ENCODE measurements around the gene PTPN3.

The PTPN3 gene

DNA sequence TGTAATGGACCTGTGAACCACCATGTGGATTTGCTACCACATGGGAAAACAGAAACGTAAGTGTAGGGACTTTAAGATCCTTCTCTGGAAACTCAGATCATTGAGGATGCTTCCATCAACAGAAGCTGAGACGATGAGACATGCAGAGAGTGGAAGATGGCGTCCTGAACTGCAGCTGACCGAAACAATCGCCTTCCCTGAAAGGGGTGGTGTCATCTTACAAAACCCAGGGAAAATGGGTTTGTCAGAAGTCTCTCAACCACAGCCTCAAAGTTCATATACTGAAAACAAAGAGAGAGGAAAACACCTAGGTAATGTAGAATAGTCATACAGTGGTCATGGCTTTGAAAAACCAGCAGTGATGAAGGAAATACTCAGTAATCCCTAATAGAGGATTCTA lies 6.6 kb upstream of the PTPN3 start:
- DNase-seq, result no peak

DNA sequence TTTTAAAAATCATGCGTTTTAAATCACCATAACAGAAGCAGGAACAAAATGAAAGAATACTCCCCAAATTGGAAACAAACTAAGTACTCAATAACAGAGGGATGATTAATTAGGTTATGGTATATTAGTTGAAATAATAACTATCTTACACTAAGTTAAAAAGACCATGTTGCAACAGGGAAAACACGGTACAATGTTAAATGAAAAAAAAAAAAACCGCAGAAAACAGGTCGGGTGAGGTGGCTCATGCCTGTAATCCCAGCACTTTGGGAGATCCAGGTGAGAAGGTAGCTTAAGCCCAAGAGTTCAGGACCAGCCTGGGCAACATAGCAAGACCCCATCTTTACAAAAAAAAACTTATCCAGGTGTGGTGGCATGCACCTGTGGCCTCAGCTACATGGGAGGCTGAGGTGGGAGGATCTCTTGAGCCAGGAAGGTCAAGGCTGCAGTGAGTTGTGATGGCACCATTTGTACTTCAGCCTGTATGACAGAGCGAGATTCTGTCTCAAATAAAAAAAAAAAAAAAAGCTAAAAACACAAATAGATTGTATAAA lies 2.4 kb upstream of the PTPN3 start:
- no peak for DNase-seq

DNA sequence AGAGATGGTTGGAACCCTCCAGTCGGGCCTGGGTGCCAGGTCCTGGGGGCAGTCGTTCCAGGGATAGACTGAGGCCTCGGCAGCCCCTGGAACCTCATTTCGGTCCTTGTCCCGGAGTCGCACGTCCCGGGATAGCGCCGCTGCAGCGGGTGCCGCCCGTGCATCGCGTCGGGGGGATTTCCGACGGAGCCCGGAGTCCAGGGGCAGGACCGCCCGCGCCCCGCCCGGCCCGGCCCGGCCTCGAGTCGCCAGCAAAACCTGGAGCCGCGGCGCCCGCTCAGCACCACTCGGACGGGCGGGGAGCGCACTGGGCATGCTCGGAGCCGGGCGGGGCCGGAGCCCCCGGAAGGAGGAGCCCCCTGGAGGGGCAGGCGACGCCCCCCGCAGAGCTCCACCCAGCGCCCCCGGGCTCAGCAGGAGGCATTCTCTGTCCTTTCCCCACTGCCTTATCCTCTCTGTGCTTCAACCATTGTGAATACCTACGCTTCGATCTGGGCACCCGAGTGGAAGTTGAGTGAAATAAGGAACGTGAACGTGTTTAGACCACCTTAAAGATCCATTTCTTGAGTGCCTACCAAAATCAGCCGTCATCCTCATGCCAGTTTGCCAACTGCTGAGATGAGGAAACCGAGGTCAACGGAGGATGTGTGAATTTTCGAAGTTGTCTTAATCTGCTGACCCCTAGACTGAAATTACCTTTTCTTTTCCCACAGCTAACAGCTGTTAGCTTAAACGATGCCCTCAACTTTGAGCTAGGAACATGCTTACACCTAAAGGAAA lies 1.7 kb upstream of the PTPN3 start:
- no peak for DNase-seq

DNA sequence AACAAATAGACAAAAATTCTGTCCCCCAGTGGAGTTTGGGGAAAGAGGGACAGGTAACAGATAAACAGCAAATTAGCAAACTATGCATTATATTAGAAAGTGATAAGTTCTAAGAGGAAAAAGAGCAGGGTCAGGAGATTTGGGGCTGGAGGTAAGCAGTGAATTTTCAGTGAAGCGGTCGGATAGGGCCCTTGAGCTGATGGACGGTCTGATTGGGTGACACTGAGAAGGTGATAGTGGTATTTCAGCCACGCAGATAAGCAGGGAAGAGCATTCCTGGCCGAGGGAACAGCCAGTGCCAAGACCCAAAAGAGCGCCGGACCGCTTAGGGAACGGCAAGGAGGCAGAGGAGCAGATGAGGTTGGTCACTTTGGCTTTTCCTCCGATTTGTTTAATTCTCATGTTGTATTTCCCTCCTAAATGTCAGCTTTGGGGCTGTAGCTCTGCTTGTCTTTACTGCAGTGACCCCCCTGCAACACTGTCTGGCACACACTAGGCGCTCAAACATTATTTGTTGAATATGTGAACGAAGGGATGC lies 1.1 kb upstream of the PTPN3 start:
- no peak for DNase-seq

DNA sequence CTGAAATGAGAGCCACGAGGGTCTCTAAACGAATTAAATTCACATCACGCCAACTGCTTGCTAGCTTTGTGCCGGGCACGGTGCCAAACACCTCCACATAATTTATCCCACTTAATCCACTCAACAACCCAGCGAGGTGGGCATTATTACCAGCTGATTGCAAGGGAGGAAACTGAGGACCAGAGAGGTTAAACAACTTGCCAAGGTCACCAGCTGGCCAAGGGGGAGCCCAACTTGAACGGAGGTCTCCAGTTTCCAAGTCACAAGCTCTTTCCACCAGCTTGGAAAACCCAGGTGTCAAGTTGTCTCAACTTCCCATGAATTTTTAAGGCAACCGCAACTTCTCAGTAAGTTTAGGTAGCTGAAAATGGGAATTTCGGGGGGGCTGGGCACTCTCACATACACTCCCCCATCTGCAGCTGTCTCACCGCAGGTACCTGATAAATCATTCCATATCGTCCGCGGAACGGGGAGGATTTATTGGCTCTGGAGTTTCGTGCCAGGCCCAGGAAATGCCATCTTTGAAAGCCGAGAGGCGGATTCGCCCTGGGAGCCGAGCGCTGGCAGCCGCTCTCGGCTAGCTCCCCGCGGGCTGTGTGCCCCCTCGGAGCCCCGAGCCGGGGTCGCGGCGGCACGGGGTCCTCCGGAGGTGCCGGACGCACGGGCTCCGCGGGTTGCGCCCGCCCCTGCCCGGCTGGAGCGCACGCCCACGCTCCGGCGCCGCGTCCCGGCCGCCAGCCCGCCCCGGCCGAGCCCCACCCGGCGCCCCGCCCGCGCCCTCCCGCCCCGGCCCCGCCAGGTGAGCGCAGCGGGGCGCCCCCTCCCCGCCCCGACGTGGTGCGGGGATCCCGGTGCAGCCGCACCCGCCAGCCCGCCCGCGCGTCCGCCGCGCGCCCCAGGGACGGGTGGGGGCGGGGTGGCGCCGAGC lies 617 bp downstream of the PTPN3 start:
- DNase-seq, result no peak

DNA sequence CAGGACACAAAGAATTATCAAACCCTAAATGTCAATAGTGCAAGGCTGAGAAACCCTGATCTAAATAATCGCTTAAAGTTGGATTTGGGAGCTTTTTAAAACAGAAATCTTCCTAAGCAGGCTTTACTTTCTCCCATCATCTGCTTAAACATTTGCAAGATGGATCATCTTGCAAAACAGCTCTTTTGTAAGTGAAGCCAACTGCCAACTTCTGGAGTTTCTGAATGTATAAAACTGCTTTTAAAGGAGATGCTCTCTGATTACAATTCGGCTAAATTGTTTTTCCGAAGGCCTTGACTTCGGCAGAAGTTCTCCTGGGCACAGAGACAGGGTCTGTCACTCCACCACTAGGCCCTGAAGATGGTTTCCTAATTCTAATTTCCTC lies 1.3 kb downstream of the PTPN3 start:
- DNase-seq, result no peak

DNA sequence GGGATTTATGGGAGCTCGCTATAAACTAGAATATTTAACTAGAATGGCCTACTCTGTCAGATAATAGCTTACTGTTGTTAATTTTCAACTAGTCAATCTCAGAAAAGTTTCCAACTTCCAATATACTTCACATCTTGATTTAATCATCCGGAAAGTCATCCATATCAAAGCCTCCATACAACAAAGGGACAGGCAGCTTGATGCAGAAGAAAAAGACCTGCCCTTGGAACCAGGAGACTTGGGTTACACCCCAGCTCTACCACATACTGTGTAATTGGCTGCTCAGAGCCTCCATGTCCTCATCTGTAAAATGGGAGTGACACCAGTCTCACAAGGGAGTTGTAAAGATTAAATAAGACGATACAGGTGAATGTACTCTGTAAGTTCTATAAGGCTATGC lies 1.9 kb downstream of the PTPN3 start:
- DNase-seq, result no peak

DNA sequence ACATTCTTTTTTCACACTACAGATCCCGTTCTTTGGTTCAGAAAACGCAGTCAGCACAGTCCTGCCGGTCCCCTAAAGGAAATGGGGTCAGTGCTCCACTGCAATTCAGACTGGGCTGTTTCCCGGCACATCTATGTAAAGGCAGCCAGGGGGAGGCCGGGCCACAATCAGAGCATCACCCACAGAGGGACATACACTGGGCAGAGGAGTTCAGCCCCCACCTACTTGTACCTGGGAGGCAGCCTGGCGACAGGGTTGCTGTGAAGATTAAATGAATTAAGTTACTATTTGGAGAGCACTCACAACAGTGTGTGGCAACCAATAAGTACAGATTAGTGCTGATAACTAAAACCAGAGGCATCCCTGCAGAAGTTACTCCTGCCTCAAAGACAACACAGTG lies 4.5 kb downstream of the PTPN3 start:
- DNase-seq, result no peak

DNA sequence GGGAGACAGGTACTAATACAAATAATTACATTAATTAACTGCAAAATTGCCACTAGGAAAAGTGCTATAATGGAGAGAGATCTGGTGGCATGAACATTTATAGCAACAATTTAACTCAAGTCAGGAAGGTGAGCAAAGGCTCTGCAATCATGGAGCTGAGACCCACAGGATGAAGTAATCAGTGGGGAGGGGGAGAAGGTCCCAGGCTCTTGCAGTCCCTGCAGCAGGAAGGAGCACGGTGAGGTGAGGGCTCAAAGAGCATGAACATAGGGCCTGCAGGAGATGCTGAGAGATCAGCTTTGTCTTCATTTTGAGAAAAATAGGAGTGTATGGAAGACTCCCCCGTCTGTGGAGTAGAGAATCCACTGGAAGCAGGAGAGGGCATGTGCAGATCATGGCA lies 6.5 kb downstream of the PTPN3 start:
- no peak for DNase-seq

DNA sequence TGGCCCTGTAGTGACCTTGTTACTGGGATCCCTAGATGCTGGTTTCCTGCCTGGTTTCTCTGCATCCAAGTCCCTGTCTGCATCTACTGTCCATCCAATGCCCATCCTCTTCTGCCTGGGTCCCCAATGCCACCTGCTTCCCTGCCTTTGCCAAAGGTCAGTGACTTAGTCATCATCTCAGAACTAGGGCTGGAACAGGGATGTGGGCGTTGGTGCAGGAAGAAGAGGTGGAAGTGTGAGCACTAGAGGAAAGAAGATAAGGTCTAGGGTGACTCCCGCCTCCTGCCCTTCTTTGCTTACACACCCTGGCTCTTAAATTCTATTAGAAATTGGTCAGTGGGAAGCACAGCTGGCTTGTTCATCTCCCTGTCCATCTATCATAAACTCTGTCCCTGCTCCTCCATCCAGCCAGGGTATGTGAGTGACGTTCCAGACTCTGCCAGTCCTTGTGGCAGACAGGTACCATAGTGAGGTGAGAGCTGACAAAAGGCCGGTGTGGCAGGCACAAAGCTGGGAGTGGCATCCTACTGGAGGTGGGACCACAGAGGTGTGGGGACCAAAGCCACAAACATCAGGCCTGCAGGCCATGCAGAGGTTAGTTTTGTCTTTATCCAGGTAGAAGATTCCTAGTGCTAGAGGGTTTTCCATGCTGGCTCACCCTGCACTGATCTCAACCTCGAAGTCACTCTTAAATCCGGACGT lies 9.2 kb downstream of the PTPN3 start:
- DNase-seq, result no peak

DNA sequence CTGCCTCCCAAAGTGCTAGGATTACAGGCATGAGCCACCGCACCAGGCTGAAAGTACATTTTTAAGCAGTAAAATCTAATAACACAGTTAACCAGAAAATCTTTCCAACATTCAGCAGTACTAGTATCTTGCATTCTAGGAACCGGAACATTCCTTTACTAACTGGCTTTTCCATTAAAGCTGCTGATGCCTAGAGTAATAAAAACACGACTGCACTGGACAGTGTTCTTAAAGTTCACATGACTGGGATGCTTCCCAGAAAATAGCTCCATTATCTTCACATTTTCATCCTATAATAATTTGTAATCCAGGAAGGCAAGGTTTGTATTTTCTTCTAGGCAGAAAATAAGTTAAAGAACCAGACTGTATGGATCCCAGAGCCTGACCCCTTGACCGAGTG lies 9.8 kb downstream of the PTPN3 start:
- no peak for DNase-seq

DNA sequence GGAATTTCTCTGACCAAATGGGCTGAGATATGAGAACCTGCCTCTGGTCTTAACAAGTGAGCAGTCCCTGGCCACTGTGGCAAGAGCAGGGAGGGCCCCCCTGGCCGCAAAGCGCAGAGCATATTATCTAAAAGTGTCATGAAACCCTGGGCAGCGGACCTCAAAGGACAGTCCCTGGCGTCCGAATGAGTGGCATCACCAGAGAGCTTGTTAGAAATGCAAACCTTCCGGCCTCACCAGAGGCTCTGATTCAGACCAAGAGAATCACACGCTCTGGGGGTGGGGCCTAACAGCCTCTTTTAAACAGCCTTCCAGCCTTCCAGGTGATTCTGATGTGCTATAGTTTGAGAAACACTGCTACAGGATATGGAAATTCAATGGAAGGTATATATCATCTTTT lies 10.9 kb downstream of the PTPN3 start:
- no peak for DNase-seq

DNA sequence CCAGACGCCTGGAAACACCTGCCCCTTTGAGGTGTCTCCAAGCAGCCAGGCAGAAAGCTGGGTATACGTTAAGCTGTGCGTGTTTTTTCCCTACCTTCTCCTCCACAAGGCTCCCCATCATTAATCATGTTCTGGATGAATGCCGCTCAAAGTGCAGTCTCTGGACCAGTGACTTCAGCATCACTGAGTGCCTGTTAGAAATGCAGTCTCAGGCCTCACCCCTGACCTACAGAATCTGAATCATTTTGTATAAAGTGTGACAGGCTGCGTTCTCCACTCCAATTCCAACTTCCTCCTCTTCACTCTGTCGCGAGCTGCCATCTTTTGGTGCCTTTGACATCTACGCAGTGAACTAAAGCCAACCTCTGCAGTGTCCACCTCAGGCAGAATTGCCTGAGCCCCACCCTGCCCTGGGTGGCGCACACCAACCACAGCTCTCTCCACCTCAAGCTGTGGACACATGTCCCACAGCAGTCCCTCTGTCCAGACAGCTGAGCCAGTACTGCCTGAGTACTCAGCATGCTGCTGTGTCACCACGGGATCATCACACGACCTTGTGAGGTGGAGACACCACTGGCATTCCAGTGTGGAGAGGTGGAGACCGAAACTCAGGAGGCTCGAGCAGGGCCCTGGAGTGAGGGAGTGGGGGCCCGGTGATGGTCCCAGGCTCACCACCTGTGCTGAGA lies 14.2 kb downstream of the PTPN3 start:
- no peak for DNase-seq

DNA sequence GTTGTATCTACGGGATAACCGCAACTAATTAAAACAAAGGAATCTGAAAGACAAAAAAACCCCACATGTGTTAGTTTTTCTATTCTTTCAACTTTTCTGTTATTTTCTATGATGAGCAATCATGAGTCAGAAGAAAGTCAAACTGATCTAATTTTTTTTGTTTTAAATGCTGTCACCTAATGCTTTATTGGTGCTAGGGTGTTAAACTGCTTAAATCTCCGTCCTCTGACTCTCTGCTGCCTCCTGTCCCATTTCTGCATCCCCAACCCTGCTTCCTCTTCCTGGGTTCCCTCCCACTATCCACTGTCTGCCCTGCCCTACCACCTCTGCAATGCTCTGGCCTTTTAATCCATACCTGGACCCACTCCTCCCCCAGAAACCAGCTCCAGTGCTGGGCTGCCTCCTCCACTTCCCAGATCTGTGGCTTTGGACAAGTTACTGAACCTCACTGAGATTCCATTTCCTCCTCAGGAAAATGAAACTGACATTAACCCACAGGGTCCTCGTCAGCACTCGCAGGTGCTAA lies 15.7 kb downstream of the PTPN3 start:
- no peak for DNase-seq

DNA sequence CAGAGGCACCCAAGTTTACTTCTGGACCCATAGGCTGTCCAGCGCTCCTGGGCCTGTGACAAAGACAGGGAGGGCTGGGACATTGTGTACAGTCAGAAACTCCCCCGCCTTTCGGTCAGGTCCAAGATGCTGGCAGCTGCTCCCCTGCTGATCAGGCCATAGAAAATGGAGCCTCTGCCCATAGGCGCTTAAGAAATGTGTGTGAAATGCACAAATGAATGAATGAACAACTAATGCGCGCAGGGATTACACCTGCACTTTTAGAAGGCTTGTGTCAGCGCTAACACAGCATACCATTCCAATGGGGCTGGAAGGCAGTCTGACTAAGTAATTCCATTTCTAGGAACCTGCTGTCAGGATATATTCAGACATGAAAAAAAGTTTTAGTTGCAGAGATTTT lies 16.3 kb downstream of the PTPN3 start:
- no peak for DNase-seq

DNA sequence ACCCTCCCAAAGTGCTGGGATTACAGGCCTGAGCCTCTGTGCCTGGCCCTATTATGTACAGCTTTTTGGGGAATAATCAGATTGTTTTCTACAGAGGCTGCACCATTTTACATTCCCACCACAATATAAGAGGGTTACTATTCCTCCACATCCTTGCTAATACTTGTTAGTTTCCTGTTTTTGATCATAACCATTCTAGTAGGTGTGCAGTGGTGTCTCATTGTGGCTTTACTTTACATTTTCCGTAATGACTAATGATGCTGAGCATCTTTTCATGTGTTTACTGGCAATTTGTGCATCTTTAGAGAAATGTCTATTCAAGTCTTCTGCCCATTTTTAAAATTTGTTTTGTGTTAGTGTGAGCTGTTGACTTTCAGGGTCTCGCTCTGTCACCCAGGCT lies 18.3 kb downstream of the PTPN3 start:
- DNase-seq, result no peak

DNA sequence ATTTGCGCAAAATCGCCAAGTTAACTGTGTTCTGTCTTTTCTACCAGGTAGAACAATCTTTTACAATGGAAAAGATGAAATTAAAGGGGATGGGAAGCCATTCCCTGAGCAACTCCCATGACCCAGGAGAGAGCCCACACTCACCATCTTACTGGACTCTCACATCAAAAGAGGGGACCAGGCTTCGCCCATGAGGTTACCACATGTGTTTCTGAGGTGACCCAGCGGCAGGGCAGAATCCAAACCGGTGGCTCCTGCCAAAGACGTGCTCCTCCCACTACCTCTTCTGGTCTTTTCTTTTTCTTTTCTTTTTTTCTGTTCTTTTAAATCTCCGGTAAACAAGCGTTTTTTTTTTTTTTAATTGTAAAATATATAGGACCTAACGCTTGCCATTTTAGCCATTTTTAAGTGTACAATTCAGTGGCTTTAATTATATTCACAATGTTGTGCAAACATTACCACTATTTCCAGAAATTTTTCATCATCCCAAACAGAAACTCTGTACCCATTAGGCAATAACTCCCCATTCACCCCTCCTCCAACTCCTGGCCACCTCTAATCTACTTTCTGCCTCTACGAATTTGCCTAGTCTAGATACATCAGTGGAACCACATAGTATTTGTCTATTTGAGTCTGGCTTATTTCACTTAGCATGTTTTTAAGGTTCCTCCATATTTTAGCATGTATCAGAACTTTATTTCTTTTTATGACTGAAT lies 19.3 kb downstream of the PTPN3 start:
- no peak for DNase-seq

DNA sequence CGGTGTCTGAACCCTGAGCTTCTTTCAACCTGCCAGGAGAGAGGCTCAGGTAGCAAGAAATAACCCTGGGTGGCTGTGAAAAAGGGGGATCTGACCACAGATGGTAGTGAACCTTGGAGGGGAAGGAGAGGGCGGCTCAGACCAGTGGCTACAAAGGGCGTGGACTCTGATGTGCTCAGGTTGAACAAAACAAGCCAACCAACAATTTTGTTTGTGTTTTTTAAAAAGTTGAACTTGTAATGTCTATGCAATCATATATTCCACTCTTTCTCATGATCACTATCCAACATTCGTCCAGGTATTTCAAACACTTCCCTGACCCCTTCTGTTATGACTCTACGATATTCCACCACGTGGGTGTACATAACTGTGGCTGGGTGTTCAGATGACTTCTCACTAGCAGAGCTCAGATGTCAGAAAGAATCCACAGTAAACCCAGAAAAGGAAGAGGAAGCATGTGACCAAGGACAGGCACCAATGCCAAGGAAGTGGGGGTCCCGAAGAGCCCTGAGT lies 20.0 kb downstream of the PTPN3 start:
- no peak for DNase-seq

DNA sequence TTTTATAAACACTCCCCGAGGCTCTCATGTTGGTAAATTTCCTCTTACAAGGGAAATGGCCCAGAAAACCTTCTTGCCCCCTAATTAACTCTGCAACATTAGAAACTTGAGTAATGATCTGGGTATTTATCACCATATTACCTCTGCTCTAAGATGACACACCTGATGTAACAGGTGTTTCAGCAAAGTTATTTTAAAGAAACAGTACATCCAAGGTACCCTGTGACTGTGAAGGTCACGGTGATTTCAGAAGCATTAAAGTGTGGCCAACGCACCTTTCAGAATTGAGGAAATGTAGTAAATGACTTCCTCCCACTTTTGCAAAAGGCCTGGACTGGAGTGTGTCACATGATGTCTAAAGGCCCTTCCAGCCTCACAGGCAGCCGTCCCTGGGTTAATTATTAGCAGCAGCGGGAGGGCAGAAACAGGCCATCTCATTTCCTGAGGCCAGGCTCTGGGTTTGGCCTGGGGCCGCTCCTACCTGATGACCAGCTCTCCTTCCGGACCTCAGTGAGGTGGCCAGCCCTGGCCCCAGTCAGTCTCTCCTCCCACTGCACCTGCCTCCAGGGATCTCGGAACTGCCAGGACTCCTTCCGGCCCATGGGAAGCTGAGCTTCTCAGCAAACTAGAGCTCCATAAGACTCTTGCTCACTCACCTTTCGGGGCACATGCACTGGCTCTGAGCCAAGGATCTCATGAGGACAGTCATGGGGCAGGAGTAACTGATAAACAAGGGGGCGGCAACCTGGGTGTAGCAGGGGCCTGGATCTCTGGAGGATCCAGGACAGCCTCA lies 20.7 kb downstream of the PTPN3 start:
- DNase-seq, result no peak

DNA sequence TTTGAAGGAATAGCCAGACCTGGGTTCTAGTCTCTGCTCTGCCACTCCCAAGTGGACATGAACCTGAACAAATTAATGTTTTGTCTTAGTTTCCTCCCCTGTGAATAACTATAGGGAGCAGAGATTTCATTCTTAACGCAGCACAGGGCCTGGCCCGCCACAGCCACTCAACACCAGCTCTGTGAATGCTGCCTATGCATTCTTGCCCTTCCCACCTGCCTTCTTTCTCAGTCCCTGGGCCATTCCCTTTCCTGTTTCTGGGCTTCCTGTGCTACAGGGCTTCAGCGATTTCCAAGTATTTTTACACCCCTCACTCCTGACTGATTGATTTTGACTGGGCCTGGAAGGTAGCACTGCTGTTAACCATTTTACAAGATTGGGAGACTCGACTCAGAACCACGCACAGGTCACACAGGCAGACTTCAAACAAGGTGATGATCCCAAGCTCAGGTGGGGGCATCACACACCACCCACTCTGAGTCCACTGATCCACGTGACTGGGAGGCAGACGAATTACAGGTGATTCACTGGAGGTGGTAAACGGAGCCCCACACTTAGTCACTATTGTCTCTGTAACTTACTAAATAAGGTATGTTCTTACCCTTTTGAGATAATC lies 21.4 kb downstream of the PTPN3 start:
- DNase-seq, result no peak
